Activated CD4-positive, alpha-beta T cell treated with anti-CD3 and anti-CD28 coated beads, Interleukin-2, amount 50 U/mL, for 48 hours (primary cell): ENCODE measurements around the gene CLIP2.
"Not testable (repeated sequence)": the region's sequence is repeated elsewhere in the genome, so short reads cannot be mapped to it uniquely, and the experiment has no call there.

Experiments
- DNase-seq, 2 experiments: peaks; one replicate each; pipeline ENCODE4 v3.0.0-alpha.2; 2020

CLIP2 gene

DNA sequence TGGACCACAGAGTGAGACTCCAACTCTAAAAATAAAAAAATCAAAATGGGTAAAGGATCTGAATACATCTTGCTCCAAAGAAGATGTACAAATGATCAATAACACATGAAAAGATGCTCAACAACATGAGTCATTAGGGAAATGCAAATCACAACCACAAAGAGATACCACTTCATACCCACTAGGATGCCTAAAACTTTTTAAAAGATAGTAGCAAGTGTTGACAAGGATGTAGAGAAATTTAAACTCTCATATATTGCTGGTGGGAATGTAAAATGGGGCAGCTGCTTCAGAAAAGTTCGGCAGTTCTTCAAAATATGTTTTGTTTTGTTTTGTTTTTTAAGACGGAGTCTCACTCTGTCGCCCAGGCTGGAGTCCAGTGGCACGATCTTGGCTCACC, 118.8 kb downstream of the CLIP2 start:
- DNase-seq: no peak

DNA sequence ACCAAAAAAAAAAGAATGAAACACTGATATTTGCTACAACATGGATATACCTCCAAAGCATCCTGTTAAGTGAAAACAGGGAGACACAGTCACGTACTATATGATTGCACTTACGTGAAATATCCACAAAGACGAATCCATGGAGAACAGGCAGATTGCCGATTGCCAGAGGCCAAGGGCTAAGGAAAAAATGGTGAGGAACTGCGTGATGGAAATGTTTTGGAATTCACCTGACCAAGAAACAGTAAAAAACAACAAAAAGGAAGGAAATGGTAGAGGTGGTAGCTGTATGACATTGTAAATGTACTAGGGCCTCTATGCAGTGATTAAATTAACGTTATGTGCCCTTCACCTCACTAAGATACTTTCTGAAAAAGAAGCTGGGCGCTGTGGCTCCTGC, 120.4 kb downstream of the CLIP2 start:
- no peak for DNase-seq

DNA sequence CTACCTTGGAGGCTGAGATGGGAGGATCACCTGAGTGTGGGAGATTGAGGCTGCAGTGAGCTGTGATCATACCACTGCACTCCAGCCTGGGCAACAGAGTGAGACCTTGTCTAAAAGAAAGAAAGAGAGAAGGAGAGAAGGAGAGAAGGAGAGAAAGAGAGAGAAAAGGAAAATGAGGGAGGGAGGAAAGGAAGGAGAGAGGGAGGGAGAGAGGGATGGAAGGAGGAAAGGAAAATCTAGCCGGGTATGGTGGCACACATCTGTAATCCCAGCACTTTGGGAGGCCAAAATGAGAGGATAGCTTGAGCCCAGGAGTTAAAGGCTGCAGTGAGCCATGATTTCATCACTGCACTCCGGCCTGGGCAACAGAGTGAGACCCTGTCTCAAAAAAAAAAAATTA, 121.6 kb downstream of the CLIP2 start:
- DNase-seq: no peak

GRCh38 chr7:74411571-74411970, 122.4 kb downstream of the CLIP2 start:
- not testable (repeated sequence) for DNase-seq

- DNase-seq: no peak
Measured at GRCh38 chr7:74412056-74412455, 122.8 kb downstream of the CLIP2 start.

DNA sequence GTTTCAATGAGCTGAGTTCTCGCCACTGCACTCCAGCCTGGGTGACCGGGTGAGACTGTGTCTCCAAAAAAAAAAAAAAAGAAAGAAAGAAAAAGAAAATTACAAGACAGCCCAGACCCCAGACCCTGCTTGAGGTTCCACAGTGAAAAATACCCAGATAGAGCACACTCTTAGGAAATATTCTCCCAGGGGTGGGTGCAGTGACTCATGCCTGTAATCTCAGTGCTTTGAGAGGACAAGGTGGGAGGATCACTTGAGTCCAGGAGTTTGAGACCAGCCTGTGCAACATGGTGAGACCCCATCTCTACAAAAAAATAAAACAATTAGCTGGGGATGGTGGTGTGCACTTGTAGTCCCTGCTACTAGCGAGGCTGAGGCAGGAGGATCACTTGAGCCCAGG, 123.4 kb downstream of the CLIP2 start:
- no peak for DNase-seq

DNA sequence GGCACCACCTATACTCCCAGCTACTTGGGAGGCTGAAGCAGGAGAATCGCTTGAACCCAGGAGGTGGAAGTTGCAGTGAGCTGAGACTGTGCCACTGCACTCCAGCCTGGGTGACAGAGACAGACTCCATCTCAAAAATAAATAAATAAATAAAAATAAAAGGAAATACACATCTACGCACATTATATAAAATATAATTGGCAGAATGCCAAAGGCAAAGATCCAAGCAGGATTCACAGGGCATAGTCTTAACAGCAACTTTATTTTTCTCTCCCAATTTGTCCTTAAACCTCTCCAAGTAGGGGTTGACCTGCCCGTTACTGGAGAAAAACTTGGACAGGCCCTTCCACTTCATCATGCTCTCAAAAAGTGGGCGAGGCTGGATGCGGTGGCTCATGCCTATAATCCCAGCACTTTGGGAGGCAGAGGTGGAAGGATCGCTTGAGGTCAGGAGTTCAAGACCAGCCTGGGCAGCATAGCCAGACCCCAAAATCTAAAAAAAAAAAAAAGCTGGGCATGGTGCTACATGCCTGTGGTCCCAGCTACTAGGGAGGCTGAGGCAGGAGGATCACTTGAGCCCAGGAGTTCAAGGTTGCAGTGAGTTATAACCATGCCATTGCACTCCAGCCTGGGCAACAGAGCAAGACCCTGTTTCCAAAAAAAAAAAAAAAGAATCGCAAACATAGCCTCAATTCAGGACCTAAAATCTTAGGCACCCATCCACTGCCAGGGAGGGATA, 125.6 kb downstream of the CLIP2 start:
- DNase-seq: not testable (repeated sequence)

- DNase-seq: peak; percentile 57 to 59
Measured at GRCh38 chr7:74417419-74417971, 128.3 kb downstream of the CLIP2 start.

GRCh38 chr7:74418076-74418475, 128.9 kb downstream of the CLIP2 start:
- DNase-seq: no peak

- DNase-seq: no peak
Measured at GRCh38 chr7:74418538-74418937, 129.3 kb downstream of the CLIP2 start.

DNA sequence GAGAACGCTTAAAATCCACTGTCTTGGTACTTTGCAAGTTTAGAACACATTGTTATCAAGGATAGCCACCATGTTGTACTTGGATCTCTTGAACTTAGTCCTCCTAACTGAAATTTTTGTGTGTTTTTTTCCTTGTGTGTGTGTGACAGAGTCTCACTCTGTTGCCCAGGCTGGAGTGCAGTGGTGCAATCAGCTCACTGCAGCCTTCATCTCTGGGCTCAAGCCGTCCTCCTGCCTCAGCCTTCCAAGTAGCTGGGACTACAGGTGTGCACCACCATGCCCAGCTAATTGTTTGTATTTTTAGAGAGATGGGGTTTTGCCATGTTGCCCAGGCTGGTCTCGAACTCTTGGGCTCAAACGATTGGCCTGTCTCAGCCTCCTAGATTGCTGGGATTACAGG, 130.0 kb downstream of the CLIP2 start:
- DNase-seq: not testable (repeated sequence)

GRCh38 chr7:74420006-74420405, 130.8 kb downstream of the CLIP2 start:
- no peak for DNase-seq

DNA sequence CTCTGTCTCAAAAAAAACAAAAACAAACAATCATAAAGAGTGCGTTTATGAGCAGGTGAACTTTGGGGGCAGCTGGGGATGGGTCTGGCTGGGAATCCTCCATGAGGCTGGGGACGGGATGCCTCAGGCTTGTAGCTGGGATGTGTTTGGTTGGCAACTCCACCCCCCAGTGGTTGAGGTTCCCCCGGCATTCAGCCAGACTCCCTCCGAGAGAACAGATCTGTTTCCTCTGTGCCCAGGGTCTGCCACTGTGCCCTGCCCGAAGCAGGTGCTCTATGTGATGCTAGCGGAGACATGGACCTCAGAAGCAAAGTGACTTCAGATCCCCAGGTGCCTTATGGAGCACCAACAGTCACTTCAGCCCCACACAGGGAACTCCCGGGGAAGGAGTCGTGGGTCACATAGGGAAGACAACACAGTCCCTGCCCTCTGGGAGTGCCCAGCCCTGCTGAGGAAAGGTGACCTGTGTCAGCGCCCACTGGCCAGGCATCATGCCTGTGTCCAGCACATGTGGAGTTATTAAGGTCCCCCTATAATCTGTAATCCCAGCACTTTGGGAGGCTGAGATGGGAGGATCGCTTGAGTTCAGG, 135.2 kb downstream of the CLIP2 start:
- no peak for DNase-seq

GRCh38 chr7:74428023-74428422, 138.8 kb downstream of the CLIP2 start:
- no peak for DNase-seq

DNA sequence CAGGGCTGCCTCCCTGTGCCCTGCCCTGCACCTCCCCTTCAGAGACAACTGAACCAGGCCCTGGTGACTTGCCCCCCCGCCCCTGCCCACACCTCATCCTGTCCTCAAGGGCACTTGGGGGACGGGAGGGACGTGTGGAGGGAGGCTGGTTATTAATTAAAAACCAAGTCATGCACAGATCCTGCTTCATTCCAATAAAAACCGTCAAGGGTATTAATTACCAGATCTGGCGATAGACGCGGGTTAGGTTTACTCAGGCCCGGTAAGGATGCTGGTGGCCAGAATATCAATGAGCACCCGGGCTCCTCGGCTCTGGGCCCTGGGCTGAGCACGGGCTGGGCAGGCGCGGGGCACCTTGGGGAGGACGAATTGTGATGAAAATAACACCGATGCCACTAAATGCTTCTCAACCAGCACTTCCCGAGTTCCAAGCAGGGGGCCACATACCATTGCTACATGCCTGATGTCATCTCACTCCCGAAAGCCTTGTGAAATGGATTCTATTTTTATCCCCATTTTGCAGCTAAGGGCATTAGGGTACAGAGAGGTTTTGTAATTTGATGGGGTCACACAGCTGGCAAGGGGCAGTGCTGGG, 140.0 kb downstream of the CLIP2 start:
- DNase-seq: no peak

DNA sequence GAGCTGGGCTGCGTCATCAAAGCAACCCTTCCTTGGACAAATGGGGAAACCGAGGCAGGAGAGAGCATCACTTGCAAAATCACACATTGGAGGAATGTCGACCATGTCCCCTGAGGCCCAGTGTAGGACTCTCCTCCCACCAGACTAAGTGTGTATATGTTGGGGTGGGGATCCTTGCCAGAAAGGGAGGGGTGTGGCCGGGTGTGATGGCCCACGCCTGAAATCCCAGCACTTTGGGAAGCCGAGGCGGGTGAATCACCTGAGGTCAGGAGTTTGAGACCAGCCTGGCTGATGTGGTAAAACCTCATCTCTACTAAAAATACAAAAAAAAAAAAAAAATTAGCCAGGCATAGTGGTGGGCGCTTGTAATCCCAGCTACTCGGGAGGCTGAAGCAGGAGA, 141.2 kb downstream of the CLIP2 start:
- not testable (repeated sequence) for DNase-seq

DNA sequence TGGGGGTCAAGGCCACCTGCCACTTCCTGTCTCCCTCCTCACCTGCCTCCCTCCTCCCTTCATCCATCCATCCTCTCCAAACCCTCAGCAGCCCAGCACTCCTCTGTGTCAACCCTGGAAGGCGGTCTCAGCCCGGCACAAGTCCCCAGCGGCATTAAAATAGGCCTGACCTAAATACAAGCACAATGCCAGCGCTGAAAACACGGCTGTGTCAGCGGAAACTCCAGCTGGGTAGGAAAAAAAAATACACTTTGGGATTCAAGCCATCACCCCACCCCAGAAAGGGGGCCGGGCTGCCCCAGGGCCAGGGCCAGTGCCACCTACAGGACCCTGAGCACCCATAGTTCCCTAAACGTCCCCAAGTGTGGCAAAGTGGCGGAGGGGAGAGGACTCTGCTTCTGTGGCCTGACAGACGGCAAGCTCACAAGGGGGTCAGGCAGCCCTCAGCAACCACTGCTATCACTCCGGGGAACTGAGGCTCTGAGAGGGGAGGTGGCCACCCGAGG, 141.8 kb downstream of the CLIP2 start:
- DNase-seq: no peak

GRCh38 chr7:74437291-74437571, 148.0 kb downstream of the CLIP2 start:
- DNase-seq: not testable (repeated sequence)

- DNase-seq: no peak
Measured at GRCh38 chr7:74438327-74438726, 149.1 kb downstream of the CLIP2 start.

- DNase-seq: no peak
Measured at GRCh38 chr7:74439541-74439940, 150.3 kb downstream of the CLIP2 start.

GRCh38 chr7:74440143-74440542, 150.9 kb downstream of the CLIP2 start:
- not testable (repeated sequence) for DNase-seq

DNA sequence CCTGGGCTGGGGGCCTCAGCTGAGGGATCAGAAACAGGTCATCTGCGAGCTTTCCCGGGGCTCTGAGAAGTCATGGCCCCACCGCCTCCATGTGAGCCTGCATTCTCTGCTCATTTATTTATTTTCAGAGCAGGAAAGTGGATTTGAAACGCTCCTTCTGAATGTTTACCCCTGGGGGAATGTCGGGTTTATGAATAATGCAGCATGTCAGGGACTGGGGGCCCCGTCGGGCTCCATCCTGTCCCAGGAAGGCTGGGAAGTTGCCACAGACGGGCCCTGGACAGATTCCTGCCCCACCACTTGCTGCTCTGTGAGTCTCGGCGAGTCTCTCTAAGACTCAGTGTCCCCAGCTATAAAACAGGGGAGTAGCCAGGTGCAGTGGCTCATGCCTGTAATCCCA, 152.6 kb downstream of the CLIP2 start:
- no peak for DNase-seq

DNA sequence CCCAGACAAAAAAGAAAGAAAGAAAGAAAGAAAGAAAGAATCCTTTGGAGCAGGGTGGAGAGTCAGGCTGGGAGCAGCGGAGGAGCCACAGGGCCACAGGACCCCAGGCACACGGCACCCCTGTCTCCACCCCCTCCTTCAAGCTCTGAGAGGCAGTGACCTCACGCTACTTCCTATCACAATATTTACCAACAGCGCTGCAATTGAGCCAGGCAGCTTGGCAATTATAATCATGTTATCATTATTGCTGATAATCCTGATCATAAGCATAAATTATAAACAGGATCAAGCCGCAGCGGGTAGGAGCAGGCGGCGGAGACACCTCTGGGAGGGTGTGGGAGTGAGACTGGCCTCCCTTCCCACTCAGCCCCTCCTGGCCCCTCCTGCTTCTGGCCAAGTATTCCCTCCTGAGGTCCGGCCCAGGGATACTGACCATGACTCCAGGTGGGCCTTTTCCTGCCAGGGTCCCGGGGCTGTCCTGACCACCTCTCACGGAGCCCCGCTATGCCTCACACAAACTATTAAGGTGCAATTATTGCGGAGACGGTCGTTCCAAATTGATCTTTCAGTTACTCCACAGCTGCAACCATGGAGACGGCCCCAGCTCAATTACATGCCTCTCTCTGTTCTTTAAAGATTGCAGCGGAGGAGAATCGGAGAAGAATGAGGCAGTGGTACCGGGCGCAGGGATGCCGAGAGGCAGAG, 154.5 kb downstream of the CLIP2 start:
- DNase-seq: no peak

DNA sequence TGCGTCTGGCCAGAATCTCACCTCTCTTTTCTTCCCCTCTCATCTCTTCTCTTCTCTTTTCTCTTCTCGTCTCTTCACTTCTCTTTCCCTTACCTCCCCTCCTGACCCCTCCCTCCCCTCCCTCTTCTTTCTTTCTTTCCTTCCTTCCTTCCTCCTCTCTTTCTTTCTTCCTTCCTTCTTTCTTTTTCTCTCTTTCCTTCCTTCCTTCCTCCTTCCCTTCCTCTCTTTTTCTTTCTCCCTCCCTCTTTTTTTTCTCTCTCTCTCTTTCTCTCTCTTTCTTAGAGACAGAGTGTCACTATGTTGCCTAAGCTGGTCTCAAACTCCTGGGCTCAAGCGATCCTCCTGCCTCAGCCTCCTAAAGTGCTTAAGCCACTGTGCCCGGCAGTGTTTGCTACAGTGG, 159.9 kb downstream of the CLIP2 start:
- no peak for DNase-seq
